22Rv1 (cell line): ENCODE measurements around the gene GIGYF1.
"Not testable (repeated sequence)": the region's sequence is repeated elsewhere in the genome, so short reads cannot be mapped to it uniquely, and the experiment has no call there.

Source experiments
- H3K27ac ChIP-seq: fragments of 450-650 bp; 2 replicates; pipeline ENCODE4 v1.5.1; 2017
- CTCF ChIP-seq: fragments of 450-650 bp; IDR thresholded peaks from 2 replicates; pipeline ENCODE4 v1.5.1; 2017; ENCODE audit warnings: mild to moderate bottlenecking
- ZFX ChIP-seq: fragments of 450-650 bp; IDR thresholded peaks from 2 replicates; pipeline ENCODE4 v1.6.1; 2017; ENCODE audit warnings: antibody characterized with exemption, borderline replicate concordance

The GIGYF1 gene

GRCh38 chr7:100719523-100720278 lies 25.7 kb upstream of the GIGYF1 start:
- TF ChIP-seq CTCF: peak; percentile 40
- no peak for TF ChIP-seq ZFX
- H3K27ac ChIP-seq: no peak overlapping the region

GRCh38 chr7:100717073-100717472 lies 23.0 kb upstream of the GIGYF1 start:
- H3K27ac ChIP-seq: not testable (repeated sequence)

DNA sequence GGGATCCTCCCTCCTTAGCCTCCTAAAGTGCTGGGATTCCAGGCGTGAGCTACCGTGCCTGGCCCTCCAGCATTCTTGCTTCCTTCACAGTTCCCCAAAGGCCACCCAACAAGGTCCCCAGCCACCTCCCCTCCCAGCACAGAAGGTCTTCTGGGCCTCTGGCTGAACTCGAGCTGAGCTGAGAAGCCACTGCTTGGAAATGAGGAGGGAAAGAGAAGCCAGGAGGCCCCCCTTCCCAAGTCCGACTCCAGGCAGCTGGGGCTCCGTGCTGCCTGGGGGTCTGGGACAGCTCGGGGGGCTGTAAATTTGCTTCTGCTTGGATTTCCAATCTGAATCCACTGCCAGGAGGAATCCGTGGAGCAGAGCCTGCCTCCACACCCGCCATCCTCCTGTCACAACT lies 20.7 kb upstream of the GIGYF1 start:
- TF ChIP-seq ZFX (no peak), CTCF (no peak)
- no peak overlapping the region for H3K27ac ChIP-seq

- no peak overlapping the region for H3K27ac ChIP-seq
- no peak for TF ChIP-seq ZFX
- no peak for TF ChIP-seq CTCF
These were observed 17.3 kb upstream of the GIGYF1 start for GRCh38 chr7:100711369-100711768.

DNA sequence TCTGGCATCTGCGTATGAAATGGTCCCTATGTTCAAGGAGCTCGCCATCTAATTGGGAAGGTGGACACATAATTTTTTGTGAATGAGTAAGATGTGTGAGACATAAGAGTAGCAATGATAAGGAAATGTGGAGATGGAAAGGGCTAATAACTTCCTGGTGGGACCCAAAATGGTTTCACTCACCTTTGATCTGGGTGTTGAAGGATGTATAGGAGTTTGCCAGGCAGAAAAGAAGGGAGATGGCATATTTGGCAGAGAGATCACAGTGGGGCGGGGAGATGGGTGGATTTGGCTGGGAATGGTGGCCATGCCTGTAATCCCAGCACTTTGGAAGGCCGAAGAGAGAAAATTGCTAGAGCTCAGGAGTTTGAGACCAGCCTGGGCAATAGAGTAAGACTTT lies 16.4 kb upstream of the GIGYF1 start:
- TF ChIP-seq ZFX (no peak), CTCF (no peak)
- no peak overlapping the region for H3K27ac ChIP-seq

- no peak overlapping the region for H3K27ac ChIP-seq
- no peak for TF ChIP-seq CTCF
- no peak for TF ChIP-seq ZFX
These were observed 14.3 kb upstream of the GIGYF1 start for GRCh38 chr7:100708395-100708794.

DNA sequence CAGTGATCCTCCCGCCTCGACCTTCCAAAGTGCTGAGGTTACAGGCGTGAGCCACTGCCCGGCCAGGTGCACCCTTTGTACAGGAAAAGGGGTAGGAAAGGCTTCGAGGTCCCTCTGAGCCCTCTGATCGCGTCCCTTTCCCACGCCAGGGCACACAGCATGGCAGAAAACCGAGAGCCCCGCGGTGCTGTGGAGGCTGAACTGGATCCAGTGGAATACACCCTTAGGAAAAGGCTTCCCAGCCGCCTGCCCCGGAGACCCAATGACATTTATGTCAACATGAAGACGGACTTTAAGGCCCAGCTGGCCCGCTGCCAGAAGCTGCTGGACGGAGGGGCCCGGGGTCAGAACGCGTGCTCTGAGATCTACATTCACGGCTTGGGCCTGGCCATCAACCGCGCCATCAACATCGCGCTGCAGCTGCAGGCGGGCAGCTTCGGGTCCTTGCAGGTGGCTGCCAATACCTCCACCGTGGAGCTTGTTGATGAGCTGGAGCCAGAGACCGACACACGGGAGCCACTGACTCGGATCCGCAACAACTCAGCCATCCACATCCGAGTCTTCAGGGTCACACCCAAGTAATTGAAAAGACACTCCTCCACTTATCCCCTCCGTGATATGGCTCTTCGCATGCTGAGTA lies 12.7 kb upstream of the GIGYF1 start:
- peak overlapping the region; percentile 86 for H3K27ac ChIP-seq
- TF ChIP-seq ZFX (no peak), CTCF (no peak)
